HepG2 (cell line): ENCODE measurements around the gene DUSP22. TPM values are rescaled to one million over a fixed set of nuclear protein-coding genes. Genes with fewer than 3 reads are reported as not detected.

Source experiments
- CBX1 ChIP-seq: IDR thresholded peaks from one replicate; pipeline ENCODE4 v1.6.1; 2016; ENCODE audit warnings: antibody characterized with exemption, low read depth
- KLF13 ChIP-seq: sonication (generic); formaldehyde crosslinking; IDR thresholded peaks from 2 replicates; pipeline ENCODE4 v1.4.0; 2020; ENCODE audit warnings: mild to moderate bottlenecking, missing genetic modification reagents
- KLF9 ChIP-seq: IDR thresholded peaks from 2 replicates; pipeline ENCODE4 v1.6.1; 2016; ENCODE audit warnings: low read depth
- SOX5 ChIP-seq: IDR thresholded peaks from 2 replicates; pipeline ENCODE4 v1.6.1; 2016; ENCODE audit warnings: borderline replicate concordance
- ZNF264 ChIP-seq: sonication (generic); formaldehyde crosslinking; IDR thresholded peaks from 2 replicates; pipeline ENCODE4 v1.4.0; 2020; ENCODE audit warnings: missing genetic modification reagents
- ZNF451 ChIP-seq: sonication (generic); formaldehyde crosslinking; IDR thresholded peaks from 2 replicates; pipeline ENCODE4 v1.5.0; 2020; ENCODE audit warnings: mild to moderate bottlenecking, missing genetic modification reagents
- ZNF547 ChIP-seq: sonication (generic); formaldehyde crosslinking; IDR thresholded peaks from 2 replicates; pipeline ENCODE4 v1.5.1; 2020; ENCODE audit warnings: mild to moderate bottlenecking, missing genetic modification reagents
- polyA plus RNA-seq, 8 experiments: library from polyadenylated mRNA; depleted of rRNA in 3 of 8; stranded (reverse) in 7 of 8; unstranded in 1 of 8; fragments of >200 nt; fragmentation: Illumina TruSeq in 4 of 8; extraction: Trizol in 4 of 8; gene quantifications; 2 replicates each; pipeline versions ENCODE4 v1.2.1 to v1.2.3, GENCODE V29; 2011 to 2016; ENCODE audit warnings: low read depth in 4 of 8, missing spikeins in 1 of 8, mixed read lengths in 1 of 8; ENCODE audit not compliant: insufficient read depth in 1 of 8
- total RNA-seq, 5 experiments: library from RNA; depleted of rRNA; stranded (reverse); fragments of >200 nt; fragmentation: Illumina TruSeq; extraction: Trizol; gene quantifications; 2 replicates each; pipeline ENCODE4 v1.2.3, GENCODE V29; 2016; ENCODE audit warnings: low read depth in 1 of 5
- TF ChIP-seq, protein P1 (sequence below): sonication (generic); formaldehyde crosslinking; IDR thresholded peaks from 2 replicates; pipeline ENCODE4 v1.8.1; 2023; ENCODE audit warnings: missing genetic modification reagents, inconsistent platforms, borderline replicate concordance
- TF ChIP-seq, protein P2 (sequence below): sonication (generic); formaldehyde crosslinking; IDR thresholded peaks from 2 replicates; pipeline ENCODE4 v1.8.0; 2022; ENCODE audit warnings: low read depth, missing genetic modification reagents
- TF ChIP-seq, protein P3 (sequence below): sonication (generic); formaldehyde crosslinking; IDR thresholded peaks from 2 replicates; pipeline ENCODE4 v1.4.0; 2020; ENCODE audit warnings: missing genetic modification reagents
- TF ChIP-seq, protein P4 (sequence below): IDR thresholded peaks from 2 replicates; pipeline ENCODE4 v1.6.1; 2016; ENCODE audit warnings: control low read depth

DUSP22 gene
- total and polyA plus RNA-seq, 2 of the 13 experiments (the other 11 are each of a cell fraction or from before 2014, with no cell fraction given): 20.2 to 32.8 TPM

DNA sequence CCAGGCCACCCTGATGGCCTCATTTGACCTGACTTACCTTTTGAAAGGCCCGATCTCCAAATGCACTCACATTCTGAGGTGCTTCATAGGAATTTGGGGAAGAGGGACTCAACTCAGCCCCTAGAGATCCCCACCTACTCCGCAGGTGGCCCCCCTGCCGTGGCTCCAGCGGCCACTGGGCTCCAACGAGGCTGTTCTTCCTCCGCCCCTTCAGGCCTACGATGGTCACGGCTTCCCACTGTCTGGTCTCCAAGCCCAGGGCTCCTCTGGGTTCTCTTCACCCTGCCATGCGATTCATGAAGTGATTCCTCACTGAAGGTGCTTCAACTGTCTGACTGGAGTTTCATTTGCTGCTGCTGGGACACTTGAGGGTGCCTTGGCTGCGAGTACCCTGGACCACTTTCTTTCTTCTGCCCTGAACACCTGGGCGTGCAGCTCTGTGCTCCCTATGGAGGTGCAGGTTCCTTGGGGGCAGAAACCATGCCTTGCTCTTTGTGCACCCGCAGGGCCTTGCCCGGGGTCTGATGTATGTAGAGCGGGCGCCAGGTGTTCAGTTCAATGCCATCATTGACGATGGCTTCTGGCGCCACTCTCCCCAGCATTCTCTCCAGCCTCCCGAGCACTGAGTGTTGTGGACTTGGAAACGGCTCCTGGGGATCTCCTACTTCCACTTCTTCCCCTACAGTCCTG, 10.0 kb upstream of the DUSP22 start (continued):
- TF ChIP-seq, protein P1, sequence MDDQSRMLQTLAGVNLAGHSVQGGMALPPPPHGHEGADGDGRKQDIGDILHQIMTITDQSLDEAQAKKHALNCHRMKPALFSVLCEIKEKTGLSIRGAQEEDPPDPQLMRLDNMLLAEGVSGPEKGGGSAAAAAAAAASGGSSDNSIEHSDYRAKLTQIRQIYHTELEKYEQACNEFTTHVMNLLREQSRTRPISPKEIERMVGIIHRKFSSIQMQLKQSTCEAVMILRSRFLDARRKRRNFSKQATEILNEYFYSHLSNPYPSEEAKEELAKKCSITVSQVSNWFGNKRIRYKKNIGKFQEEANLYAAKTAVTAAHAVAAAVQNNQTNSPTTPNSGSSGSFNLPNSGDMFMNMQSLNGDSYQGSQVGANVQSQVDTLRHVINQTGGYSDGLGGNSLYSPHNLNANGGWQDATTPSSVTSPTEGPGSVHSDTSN (CRISPR knock-in tag): no peak
- TF ChIP-seq, protein P2, sequence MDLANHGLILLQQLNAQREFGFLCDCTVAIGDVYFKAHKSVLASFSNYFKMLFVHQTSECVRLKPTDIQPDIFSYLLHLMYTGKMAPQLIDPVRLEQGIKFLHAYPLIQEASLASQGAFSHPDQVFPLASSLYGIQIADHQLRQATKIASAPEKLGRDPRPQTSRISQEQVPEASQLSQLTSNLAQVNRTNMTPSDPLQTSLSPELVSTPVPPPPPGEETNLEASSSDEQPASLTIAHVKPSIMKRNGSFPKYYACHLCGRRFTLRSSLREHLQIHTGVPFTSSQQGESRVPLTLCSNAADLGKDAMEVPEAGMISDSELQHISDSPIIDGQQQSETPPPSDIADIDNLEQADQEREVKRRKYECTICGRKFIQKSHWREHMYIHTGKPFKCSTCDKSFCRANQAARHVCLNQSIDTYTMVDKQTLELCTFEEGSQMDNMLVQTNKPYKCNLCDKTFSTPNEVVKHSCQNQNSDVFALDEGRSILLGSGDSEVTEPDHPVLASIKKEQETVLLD (CRISPR knock-in tag): no peak
- TF ChIP-seq SOX5 (CRISPR knock-in tag): no peak
- no peak for TF ChIP-seq ZNF547
- no peak for TF ChIP-seq KLF13
- TF ChIP-seq KLF9 (CRISPR knock-in tag): no peak
- TF ChIP-seq ZNF264 (CRISPR knock-in tag): no peak
- TF ChIP-seq, protein P3, sequence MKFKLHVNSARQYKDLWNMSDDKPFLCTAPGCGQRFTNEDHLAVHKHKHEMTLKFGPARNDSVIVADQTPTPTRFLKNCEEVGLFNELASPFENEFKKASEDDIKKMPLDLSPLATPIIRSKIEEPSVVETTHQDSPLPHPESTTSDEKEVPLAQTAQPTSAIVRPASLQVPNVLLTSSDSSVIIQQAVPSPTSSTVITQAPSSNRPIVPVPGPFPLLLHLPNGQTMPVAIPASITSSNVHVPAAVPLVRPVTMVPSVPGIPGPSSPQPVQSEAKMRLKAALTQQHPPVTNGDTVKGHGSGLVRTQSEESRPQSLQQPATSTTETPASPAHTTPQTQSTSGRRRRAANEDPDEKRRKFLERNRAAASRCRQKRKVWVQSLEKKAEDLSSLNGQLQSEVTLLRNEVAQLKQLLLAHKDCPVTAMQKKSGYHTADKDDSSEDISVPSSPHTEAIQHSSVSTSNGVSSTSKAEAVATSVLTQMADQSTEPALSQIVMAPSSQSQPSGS (CRISPR knock-in tag): no peak
- no peak for TF ChIP-seq ZNF451 (CRISPR knock-in tag)
- TF ChIP-seq CBX1: no peak
- TF ChIP-seq, protein P4, sequence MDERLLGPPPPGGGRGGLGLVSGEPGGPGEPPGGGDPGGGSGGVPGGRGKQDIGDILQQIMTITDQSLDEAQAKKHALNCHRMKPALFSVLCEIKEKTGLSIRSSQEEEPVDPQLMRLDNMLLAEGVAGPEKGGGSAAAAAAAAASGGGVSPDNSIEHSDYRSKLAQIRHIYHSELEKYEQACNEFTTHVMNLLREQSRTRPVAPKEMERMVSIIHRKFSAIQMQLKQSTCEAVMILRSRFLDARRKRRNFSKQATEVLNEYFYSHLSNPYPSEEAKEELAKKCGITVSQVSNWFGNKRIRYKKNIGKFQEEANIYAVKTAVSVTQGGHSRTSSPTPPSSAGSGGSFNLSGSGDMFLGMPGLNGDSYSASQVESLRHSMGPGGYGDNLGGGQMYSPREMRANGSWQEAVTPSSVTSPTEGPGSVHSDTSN (CRISPR knock-in tag): no peak
